ENCODE results near the gene GPS1.

DNA sequence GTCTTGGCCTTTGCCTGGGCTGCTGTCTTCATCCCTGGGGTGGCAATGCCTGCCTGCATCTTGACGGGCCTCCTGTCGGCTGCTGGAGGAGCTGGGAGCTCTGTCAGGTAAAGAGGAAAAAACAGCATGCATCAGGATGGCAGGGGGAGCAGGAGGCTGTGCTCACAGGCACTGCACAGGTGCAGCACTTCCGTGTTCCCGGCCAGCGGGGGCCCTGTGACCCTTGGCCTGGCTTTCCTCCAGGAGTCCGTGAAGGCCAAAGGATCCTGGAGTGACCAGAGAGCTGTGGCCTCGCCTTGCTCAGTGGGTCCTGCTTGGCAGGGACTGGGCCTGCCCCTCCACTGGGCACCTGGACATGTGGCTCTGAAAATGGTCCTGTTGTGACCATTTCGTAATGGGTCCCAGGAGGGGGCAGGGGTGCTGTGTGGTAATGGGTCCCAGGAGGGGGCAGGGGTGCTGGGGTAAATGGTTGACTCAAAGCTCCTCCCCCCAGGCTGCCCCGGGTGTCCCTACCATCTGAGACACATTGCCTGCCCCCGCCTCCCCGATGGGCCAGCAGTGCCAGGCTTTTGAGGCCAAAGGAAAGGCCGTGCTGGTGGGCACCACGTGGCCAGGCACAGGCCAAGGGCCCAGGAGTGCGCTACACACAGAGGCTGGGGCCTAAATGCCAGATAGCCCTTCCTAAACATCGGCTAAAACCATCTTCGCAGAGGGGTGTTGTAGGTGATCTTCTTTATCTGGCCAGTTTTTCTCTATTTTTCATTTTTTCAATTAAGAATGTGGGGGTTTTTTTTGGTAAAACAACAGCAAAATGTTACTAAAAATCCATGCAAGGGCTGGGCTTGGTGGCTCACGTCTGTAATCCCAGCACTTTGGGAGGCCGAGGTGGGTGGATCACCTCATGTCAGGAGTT, 50.3 kb downstream of the GPS1 start:
- TF ChIP-seq POLR2A (IDR thresholded peaks at IDR 0.05), result no peak
- TF ChIP-seq CTCF (IDR thresholded peaks at IDR 0.05), result no peak
- TF ChIP-seq EP300 (IDR thresholded peaks at IDR 0.05), result no peak
- TF ChIP-seq POLR2AphosphoS5 (IDR thresholded peaks at IDR 0.05), result no peak

Data from suprapubic skin (tissue), 4 donors.